NCI-H526 treated with DMSO at 0.1 percent for 48 hours (cell line): ENCODE measurements around the gene JMJD6.
"Not testable (repeated sequence)": the region's sequence is repeated elsewhere in the genome, so short reads cannot be mapped to it uniquely, and the experiment has no call there.

Experiments used
- DNase-seq: peaks from one replicate; lab custom pipeline; 2025; lab: John Stamatoyannopoulos, UW

The JMJD6 gene

DNA sequence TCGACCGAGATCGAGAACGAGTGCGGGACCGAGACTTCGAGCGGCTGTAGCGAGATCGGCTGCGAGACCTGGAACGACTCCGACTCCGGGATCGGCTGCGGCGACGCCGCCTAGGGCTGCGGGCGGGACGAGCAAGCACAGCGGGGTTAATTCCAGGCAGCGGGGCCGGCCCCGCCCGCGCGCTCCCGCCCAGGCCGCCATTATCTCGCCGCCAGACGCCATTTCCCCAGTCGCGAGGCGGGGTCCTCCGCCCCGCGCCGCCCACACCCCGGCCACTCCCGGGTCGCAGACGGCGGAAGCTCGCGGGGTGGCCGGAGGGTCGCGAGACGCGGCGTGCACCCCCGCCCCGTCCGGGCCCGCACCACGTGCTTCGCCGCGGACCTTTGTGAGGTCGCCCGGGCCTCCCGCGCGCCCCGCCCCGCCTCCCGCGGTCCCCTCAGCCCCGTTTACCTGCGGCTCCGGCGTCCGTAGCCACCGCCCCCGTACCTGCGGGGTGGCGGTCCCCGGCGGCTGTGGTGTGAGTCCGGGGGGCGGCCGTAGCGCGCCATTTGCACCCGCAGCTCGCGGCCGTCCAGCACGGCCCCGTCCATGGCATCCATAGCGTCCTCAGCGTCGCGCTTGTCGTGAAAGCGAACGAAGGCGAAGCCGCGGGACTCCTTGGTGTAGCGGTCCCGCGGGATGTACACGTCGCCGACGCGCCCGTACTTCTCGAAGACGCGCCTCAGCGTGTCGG, 10.1 kb upstream of the JMJD6 start:
- peak; percentile 19 for DNase-seq

DNA sequence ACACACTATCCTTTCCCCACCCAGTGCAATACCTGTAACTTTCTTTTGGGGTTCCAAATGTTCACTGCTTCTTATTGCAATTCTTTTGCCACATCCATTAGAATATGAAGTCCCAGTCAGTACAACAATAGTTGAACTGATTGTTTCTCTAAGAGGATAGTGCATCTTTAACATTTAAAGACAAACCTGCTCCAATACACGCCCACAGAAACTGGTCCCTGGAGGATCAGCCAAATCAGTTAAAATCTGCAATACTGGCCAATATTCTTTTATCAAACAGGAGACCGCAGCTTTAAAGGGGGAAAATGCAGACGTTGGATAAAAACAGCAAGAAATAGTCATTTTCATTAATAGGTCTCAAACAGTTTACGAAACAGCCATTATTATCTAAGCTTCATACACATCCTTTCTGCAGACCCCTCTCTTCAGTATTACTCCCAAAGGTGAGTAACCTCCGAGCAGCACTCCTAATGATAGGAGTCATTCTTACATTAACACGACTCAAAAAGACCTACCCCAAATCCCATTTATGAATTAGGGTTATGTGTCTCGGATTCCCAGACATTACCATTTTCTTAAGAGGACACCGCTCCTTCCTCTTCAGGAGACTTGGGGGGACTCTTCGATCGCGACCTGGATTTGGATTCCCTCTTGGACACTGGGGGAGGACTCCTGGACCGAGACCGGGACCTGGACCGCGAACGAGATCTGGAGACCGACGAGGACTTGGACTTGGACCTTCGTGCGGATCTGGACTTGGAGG, 9.4 kb upstream of the JMJD6 start:
- no peak for DNase-seq

GRCh38 chr17:76735006-76735405, 8.6 kb upstream of the JMJD6 start:
- peak; percentile 31 for DNase-seq

DNA sequence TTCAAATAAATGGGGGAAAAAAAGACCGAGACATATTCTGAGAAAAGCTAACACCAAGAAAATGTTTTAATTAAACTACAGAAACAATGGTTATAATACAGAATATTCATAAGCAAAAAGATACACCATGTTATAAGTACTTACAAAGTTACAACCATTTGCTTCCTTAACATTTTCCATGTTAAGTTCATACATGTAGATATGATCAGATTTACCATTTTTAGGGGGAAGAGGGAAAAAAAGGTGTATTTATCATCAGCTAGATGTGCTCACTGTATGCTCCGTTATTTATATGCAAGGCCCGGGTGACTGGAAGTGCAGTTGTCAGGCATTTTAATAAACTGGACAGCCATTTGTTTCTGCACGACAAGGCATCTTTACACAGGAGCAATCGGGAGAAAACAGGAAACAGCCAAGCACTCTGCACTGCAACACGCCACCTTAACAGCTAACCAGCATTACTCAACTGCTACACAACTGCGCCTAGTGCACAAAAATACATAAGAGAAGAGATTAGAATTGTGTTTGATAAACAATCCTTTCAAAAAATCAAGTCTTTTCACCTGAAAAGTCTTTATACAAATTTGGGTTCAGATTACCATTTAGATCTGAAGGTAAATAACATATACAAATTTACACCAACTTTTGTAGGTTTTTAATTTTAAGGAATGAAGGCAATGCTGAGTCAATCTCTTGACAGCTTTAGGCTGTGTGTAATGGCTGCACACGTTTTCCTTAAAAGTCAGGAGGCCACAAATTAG, 7.9 kb upstream of the JMJD6 start:
- no peak for DNase-seq

- no peak for DNase-seq
Observed at GRCh38 chr17:76733618-76733957, 7.2 kb upstream of the JMJD6 start.

DNA sequence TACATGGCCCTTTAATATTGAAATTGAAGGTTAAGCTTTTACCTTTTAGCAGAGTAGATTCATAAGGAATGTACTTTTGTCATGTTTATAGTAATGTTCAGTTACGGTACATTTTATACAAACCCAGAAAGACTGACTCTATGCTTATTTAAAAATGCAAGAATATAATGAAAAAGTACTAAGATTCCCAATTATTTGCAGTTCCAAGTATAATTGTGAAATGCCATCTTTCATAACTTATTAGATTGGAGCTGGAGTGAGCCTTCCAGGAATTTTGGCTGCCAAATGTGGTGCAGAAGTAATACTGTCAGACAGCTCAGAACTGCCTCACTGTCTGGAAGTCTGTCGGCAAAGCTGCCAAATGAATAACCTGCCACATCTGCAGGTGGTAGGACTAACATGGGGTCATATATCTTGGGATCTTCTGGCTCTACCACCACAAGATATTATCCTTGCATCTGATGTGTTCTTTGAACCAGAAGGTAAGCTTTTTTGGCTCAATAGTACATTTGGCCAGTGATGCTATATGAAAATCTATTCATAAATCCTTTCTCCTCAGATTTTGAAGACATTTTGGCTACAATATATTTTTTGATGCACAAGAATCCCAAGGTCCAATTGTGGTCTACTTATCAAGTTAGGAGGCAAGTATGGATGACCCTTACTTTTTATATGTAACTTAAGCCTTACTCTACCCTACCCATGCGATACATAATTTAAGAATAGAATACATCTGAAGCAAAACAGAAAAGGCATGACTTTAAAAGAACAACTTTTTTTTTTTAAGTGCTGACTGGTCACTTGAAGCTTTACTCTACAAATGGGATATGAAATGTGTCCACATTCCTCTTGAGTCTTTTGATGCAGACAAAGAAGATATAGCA, 6.6 kb upstream of the JMJD6 start:
- DNase-seq = no peak

- DNase-seq = not testable (repeated sequence)
Observed at GRCh38 chr17:76731800-76732733, 5.7 kb upstream of the JMJD6 start.

DNA sequence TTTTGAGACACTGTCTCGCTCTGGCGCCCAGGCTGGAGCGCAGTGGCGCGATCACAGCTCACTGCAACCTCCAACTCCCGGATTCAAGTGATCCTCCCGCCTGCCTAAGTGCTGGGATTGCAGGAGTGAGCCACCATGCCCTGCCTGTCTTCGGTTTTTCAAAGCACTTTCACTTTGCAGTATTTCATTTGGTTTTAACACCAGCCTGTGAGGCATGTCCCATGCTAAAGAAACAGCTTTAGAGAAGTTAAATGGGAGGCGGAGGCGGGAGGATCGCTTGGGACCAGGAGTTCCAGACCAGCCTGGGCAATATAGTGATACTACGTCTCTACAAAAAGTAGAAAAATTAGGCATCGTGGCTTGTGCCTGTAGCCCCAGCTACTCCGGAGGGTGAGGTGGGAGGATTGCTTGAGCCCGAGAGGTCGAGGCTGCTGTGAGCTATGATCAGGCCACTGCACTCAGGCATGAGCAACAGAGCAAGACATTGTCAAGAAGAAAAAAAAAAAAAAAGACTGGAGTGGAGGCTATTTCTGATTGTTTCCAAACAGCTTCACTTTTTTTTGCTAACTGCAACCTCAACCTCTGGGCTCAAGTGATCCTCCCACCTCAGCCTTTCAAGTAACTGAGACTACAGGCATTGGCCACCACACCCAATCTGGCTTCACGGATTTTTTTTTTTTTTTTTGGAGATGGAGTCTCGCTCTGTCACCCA, 1.5 kb upstream of the JMJD6 start:
- no peak for DNase-seq

GRCh38 chr17:76726776-76727718, 641 bp upstream of the JMJD6 start, which contains the start of gene METTL23:
TSS of gene METTL23 (plus strand) at chr17:76726839. CDS start at chr17:76729711, 2,872 bp downstream.
- no peak for DNase-seq

- no peak for DNase-seq
Observed at GRCh38 chr17:76725580-76726230, 701 bp downstream of the JMJD6 start.

- DNase-seq = no peak
Observed at GRCh38 chr17:76723812-76724211, 2.6 kb downstream of the JMJD6 start.

- DNase-seq = not testable (repeated sequence)
Observed at GRCh38 chr17:76722977-76723376, 3.4 kb downstream of the JMJD6 start.

DNA sequence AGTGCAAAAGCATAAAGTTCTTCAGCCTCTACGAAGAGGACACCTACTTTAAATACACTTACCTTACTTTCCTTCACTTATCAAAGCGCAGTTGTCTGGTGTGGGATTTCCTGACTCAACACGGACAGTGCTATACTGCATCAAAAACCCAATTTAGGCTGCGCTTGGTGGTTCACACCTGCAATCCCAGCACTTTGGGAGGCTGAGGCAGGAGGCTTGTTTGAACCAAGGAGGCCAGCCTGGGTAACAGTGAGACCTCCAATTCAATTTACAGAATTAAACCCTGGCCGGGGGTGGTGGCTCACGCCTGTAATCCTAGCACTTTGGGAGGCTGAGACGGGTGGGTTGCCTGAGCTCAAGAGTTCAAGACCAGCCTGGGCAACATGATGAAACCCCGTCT, 4.1 kb downstream of the JMJD6 start:
- DNase-seq = no peak

- DNase-seq = no peak
Observed at GRCh38 chr17:76721463-76721862, 4.9 kb downstream of the JMJD6 start.

DNA sequence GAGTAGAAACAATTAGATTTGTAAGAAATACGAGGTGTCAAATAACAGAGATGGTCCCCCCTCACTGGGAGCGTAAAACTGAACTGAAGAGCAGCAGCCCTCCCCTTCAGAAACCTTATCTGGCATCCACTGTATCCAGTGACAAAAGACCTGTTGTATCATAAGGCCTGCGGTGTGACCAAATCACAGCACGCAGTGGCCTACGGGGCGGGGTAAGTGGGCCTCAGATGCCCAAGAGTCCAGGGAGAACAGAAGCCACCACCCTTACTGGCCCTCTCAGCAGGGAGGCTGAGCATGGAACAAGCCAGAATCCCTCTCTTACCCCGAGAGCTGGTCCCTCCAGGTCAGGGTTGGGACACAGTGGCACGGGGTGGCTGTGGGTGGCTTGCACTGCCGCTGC, 5.5 kb downstream of the JMJD6 start:
- DNase-seq = no peak

DNA sequence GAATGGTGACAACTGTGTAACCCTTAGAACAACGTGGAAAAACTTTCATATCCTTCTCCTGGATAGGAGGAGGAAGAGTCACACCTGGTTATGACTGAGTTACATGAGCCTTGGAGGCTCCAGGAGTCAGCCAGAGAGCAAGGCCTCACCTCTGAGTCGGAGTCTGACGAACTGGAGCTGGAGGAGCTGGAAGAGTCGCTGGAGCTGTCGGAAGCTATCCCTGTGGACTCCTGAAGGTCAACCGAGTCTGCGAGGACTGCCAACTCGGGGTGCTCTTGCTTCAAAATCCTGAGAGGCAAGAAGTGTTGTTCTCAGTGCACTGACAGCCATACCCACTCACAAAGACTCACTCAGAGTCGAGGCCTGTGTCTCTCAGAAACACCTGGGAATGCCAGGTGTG, 6.2 kb downstream of the JMJD6 start:
- no peak for DNase-seq

GRCh38 chr17:76718516-76718915, 7.9 kb downstream of the JMJD6 start:
- no peak for DNase-seq

DNA sequence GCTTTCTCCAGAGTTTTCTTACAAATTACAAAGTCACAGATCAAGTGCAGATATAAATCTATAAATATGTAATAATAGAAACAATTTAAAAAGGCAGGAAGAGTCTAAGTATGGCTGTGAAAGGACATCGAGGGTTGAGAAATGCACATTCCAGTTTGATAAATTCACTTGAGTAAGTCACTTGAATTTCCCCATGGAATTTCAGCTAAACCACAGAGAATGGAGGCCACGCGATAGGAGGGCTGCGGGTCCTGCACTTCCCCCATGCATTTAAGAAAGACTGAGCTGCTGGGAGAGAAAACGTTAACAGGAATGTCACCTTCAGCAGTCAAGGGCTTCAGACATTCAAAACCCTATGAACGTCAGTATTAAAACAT, 9.6 kb downstream of the JMJD6 start:
- DNase-seq = no peak
